Gastrocnemius medialis (tissue), 4 donors: ENCODE data around the gene TBL1XR1. TPM values are rescaled to one million over a fixed set of nuclear protein-coding genes. Genes with fewer than 3 reads are reported as not detected.

ENCODE experiments used
- ATAC-seq, 2 donors: fragments of 150-250 bp; one replicate each; pipeline ENCODE4 v1.9.1; 2016
- DNase-seq, 2 donors: peaks; one replicate each; pipeline ENCODE4 v3.0.0-alpha.2; 2019
- H3K27ac ChIP-seq, 4 donors: fragments of 200-600 bp; sonication (generic); 1 replicate in 1 of 4; 2 replicates in 3 of 4; pipeline ENCODE4 v1.5.1; 2016 to 2018; ENCODE audit warnings: mild to moderate bottlenecking in 2 of 4, moderate library complexity in 1 of 4
- H3K27me3 ChIP-seq, 3 donors: fragments of 200-600 bp; sonication (generic) in 2 of 3; 1 replicate in 1 of 3; 2 replicates in 2 of 3; pipeline versions ENCODE4 v1.5.1 to v1.6.0; 2016 to 2019; ENCODE audit warnings: mild to moderate bottlenecking in 1 of 3, moderate library complexity in 1 of 3
- H3K36me3 ChIP-seq, 2 donors: fragments of 200-600 bp; sonication (generic) in 1 of 2; one replicate each; pipeline ENCODE4 v1.5.1; 2017 to 2018
- H3K4me1 ChIP-seq, 2 donors: fragments of 200-600 bp; sonication (generic) in 1 of 2; one replicate each; pipeline ENCODE4 v1.5.1; 2016 to 2017; ENCODE audit warnings: mild to moderate bottlenecking in 2 of 2
- H3K4me3 ChIP-seq, 4 donors: fragments of 200-600 bp; sonication (generic) in 3 of 4; 1 replicate in 1 of 4; 2 replicates in 3 of 4; pipeline ENCODE4 v1.5.1; 2016 to 2019; ENCODE audit warnings: mild to moderate bottlenecking in 2 of 4
- H3K9me3 ChIP-seq, 3 donors: fragments of 200-600 bp; sonication (generic) in 2 of 3; 1 replicate in 1 of 3; 2 replicates in 2 of 3; pipeline ENCODE4 v1.5.1; 2016 to 2019
- CTCF ChIP-seq, 5 experiments: fragments of 450-650 bp in 3 of 5; fragments of 200-600 bp in 2 of 5; sonication (generic) in 2 of 5; IDR thresholded peaks in 4 of 5; conservative IDR thresholded peaks in 1 of 5; 1 replicate in 4 of 5; 2 replicates in 1 of 5; pipeline ENCODE4 v1.5.1; 2016 to 2019; ENCODE audit warnings: antibody characterized with exemption in 5 of 5, mild to moderate bottlenecking in 3 of 5, moderate library complexity in 3 of 5
- POLR2A ChIP-seq, 2 donors: fragments of 450-650 bp; IDR thresholded peaks; one replicate each; pipeline ENCODE4 v1.6.1; 2017; ENCODE audit warnings: antibody characterized with exemption in 2 of 2, mild to moderate bottlenecking in 2 of 2, moderate library complexity in 2 of 2
- in situ Hi-C, 4 donors: fragments of 200-750 bp; cut with MboI; loops; one replicate each; pipeline versions ENCODE4 v1.15.0 to v1.8.0; 2017; ENCODE audit warnings: low sequenced_read_pairs in 4 of 4
- intact Hi-C: fragments of 100-400 bp; cut with DNase I; formaldehyde crosslinking; loops from one replicate; pipeline ENCODE4 v1.15.1; 2023; ENCODE audit warnings: low total_unique reads
- total RNA-seq, 4 donors: library from RNA; depleted of rRNA; stranded (reverse); fragments of >200 nt; gene quantifications; one replicate each; pipeline versions ENCODE4 v1.1.0 to v1.2.3, GENCODE V29; 2016

TBL1XR1 gene
- total RNA-seq, 4 donors from 2014 or later, result 35.9 to 77.8 (median 49.2) TPM

- H3K27ac ChIP-seq, result no peak overlapping the region
- TF ChIP-seq POLR2A (IDR thresholded peaks at IDR 0.05), result no peak
- TF ChIP-seq CTCF (IDR thresholded peaks at IDR 0.05 in 4 of 5, conservative IDR thresholded peaks at IDR 0.05 in 1 of 5), result no peak
Measured at GRCh38 chr3:177136741-177137140, 60.5 kb downstream of the TBL1XR1 start.

GRCh38 chr3:177135841-177136492 lies 61.3 kb downstream of the TBL1XR1 start:
- no peak for ATAC-seq
- no peak for DNase-seq
- no peaks in the 10 kb centered on the region for H3K9me3 ChIP-seq
- intact Hi-C loops (no loop called here), in situ Hi-C loops (no loop called here)
- no peak overlapping the region for H3K4me3 ChIP-seq
- no peaks in the 10 kb centered on the region for H3K27me3 ChIP-seq
- peaks cover 20 to 30% of the 10 kb centered on the region in 2 donors for H3K4me1 ChIP-seq
- no peak overlapping the region for H3K27ac ChIP-seq
- no peak for TF ChIP-seq CTCF (IDR thresholded peaks at IDR 0.05 in 4 of 5, conservative IDR thresholded peaks at IDR 0.05 in 1 of 5)
- no peak for TF ChIP-seq POLR2A (IDR thresholded peaks at IDR 0.05)
- no peaks in the 10 kb centered on the region for H3K36me3 ChIP-seq

More at GRCh38 chr3:177136741-177137140, 60.5 kb downstream of the TBL1XR1 start:
- Histone ChIP-seq H3K4me3 (no peak overlapping the region), H3K9me3 (no peaks in the 10 kb centered on the region), H3K4me1 (peaks cover 19 to 33% of the 10 kb centered on the region in 2 donors), H3K27me3 (no peaks in the 10 kb centered on the region), H3K36me3 (no peaks in the 10 kb centered on the region)
- no peak for DNase-seq
- in situ Hi-C loops (no loop called here), intact Hi-C loops (no loop called here)
- ATAC-seq, result no peak

- peak overlapping the region in 1 of 4 donors; percentile 17 for H3K27ac ChIP-seq
- no peaks in the 10 kb centered on the region for H3K27me3 ChIP-seq
- peaks cover 20 to 42% of the 10 kb centered on the region in 2 donors for H3K4me1 ChIP-seq
- H3K36me3 ChIP-seq, result no peaks in the 10 kb centered on the region
- TF ChIP-seq POLR2A (IDR thresholded peaks at IDR 0.05), result no peak
- no peak for TF ChIP-seq CTCF (IDR thresholded peaks at IDR 0.05 in 4 of 5, conservative IDR thresholded peaks at IDR 0.05 in 1 of 5)
- H3K4me3 ChIP-seq, result no peak overlapping the region
- in situ Hi-C loops, result no loop called here
- no peaks in the 10 kb centered on the region for H3K9me3 ChIP-seq
- intact Hi-C loops, result loop anchor here (5.0 kb wide), 2 partner anchors 62 to 227 kb away; partner anchors contain the start of gene TBL1XR1
- ATAC-seq (no peak), DNase-seq (no peak)
Measured at GRCh38 chr3:177134816-177135210, 62.5 kb downstream of the TBL1XR1 start.

- H3K27ac ChIP-seq, result peak overlapping the region in 1 of 4 donors; percentile 17
Measured at GRCh38 chr3:177133860-177134815, 63.1 kb downstream of the TBL1XR1 start.

More at GRCh38 chr3:177133860-177134815, 63.1 kb downstream of the TBL1XR1 start:
- intact Hi-C loops, result loop anchor here (5.0 kb wide), 2 partner anchors 63 to 228 kb away; partner anchors contain the start of gene TBL1XR1
- no peak overlapping the region for H3K4me3 ChIP-seq
- TF ChIP-seq POLR2A (IDR thresholded peaks at IDR 0.05) (no peak), CTCF (IDR thresholded peaks at IDR 0.05 in 4 of 5, conservative IDR thresholded peaks at IDR 0.05 in 1 of 5) (no peak)
- DNase-seq, result no peak
- ATAC-seq, result peak; percentile 24 to 43
- H3K36me3 ChIP-seq, result no peaks in the 10 kb centered on the region
- no peaks in the 10 kb centered on the region for H3K9me3 ChIP-seq
- H3K4me1 ChIP-seq, result peaks cover 21 to 44% of the 10 kb centered on the region in 2 donors
- in situ Hi-C loops, result no loop called here
- no peaks in the 10 kb centered on the region for H3K27me3 ChIP-seq
